NCI-H69 (cell line): ENCODE results near the gene CRABP2.

Source experiments
- DNase-seq: peaks from one replicate; lab custom pipeline; 2025; lab: John Stamatoyannopoulos, UW

Gene CRABP2

DNA sequence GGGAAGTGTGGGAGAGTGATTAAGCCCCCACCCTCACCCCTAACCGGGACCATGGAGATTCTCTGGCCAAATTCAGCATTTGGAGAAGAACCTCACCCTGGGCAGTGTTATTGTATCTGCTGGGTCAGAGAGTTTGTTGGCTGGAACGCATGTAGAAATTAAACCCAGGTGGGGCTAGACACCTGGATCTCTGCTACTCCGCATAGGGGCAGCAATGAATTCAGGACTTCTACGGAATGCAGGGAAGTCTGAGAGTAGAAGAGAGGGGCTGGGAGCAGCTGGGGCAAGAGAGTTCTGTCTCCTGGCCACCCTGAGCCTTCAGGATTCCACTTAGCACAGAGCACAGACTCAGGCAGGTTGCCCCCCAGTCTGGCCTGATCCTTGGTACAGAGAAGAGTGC is 3.6 kb upstream of the CRABP2 start:
- no peak for DNase-seq

DNA sequence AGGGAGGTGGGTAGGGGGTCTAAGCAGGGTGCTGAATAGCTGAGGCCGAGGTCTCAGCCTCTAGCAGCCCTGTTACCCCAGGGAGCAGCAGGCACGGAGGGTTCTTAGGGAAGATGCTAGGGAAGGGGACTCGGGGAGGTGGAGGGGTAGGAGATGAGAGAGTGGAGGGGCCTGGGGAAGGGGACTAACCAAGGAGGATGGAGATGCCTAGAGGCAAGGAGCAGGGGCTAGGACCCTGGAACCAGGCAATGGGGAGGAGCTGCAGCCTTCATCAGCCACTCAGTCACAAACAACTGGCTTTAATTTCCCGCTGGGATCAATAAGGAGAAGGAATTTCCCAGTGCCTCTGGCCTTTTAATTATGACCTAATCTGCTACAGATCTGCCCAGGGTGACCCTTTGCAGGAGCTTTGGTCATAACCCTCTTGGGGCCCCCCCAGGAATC is 2.9 kb upstream of the CRABP2 start:
- no peak for DNase-seq

DNA sequence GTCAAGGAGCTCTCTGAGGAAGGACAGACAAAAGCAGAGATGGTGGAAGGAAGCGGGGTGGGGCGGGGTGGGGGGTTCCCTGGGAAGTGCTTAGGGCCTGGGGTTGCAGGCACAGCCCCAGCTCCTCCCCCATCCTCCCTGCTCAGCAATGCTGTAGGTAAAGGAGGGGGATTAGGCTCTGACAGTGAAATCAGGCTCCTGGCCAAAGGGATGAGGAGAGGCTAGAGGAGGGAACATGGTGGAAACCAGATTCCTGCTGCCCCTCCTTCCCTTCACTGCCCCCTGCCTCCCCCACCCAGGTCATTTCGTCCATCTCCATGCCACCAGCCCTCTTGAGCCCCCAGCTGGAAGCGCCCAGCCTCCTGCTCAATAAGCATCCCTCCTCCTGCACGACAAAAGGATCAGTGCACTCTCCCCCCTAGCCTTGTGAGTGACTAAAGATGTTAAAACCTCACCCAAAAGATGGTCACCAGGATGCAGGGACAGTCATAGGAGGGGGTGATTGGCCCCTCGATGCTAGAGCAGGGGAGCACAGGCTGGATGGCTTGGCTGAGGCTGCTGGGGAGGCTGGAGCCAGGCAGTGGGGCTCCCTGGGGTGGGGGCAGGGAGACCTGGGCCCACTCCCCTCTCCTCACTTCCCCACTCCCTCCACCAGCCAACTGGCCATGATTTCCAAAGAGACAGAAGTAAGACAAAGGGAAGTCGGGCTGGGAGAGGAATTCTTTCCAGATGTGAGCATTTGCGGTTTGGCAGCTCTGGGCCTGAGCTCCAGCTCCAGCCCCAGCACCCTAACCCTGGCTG is 2.2 kb upstream of the CRABP2 start:
- DNase-seq: no peak

DNA sequence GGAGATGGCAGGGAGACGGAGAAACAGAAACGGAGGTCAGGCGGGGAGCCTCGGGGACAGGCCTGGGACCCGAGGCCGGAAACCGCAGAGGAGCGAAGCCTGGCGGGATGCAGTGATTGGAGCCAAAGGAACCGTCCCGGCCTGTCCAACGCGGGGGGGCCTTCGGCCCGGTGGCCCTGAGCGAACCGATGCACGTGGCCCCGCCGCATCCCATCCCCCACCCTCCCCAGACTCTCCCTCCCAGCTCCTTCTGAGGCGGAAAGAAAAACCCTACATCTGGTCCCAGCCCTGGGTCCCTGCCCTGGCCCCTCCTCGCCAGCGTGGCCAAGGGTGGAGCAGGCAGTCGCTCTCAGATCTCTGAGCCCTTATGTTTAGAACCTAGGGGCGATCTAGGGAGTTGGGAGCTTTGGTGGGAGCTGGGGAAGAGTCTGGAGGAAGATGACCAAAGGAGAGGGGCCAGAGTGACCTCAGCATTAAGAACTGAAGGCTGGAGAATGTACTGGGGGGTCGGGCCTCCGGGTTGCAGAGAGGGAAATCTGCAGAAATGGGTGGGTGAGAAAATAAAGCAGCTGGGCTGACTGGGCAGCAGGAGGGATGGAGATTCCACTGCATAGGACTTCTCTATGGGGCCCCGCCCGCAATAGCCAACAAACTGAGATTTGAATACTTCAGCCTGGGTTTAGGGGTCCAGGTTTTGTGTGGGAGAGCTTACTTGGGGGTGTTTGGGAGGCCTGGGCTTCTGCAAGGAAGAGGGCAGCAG is 1.5 kb upstream of the CRABP2 start:
- peak; percentile 32 for DNase-seq

DNA sequence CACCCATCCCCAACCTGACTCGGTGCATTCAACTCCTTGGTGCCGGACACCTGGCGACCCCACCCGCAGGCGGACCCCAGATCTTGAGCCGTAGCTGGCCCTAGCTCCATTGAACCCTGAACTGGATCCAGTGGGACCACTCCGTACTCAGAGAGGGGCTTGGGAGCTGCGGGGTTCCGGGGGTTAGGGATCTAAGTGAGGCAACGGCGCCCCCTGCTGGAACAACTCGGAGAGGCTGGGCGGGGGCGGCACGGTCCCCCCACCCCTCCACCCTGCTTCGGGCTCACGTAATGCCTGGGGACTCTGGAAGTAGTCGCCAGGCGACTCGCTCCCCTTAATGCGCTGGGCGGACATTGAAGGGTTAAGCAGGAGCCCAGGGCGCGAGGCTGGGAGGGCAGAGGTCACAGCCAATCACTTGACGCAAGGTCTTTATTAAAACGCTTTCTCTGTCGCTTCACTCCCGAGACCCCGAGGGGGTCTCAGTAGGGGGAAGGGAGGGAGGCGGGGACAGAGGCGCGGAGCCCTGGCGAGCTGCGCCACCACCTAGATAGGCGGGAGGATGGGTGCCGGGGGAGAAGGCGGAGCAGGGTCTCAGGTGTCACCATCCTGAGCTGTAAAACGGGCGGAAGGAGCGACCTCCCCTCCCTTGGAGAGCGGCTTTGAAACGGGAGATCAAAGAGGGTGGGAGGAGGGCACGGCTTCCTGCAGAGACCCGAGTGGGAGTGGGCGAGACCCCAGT is 704 bp upstream of the CRABP2 start:
- DNase-seq: peak; percentile 78

DNA sequence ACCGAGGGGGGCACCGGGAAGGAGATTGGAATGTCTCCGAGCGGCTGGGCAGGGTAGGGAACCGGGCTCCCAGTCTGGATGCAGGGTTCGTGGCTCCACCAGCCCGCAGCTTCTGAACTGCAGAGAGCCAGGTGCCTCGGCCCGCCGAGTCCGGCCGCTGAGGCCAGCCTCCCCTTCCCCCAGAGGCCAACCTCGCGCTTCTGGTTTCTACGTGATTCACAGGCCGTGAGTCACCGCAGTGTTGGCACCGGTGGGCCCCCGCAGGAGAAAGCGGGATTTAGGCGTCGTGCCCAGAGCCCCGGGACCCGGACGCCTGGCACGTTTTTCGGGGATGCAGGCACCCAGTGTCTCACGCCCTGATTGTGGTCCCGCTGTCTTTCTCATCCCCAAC is 458 bp downstream of the CRABP2 start:
- peak; percentile 54 for DNase-seq

DNA sequence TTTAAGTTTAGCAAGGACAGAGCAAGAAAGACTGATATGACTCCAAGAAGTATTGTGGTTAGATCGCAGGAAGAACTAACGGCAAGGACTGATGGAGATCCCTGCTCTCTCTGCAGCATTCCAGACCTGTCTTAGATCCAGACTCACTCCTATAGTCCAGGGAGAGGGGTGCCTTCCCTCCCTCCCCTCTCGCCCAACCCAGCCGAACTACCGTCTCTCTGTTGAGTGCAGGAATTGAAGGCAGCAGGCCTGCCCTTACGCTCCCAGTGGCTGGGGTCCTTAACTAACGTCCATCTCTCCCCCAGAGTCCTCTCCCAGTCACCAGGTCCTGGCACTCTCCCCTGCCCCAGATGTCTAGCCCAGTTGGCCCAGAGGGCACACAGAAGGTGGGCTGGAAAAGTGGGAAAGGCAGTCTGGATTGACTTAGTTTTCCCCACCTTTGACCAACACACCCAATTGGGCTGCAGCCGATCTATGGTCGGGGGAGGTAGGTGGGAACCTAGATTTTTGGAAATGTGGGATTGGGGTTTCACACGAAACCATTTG is 1.1 kb downstream of the CRABP2 start:
- no peak for DNase-seq

DNA sequence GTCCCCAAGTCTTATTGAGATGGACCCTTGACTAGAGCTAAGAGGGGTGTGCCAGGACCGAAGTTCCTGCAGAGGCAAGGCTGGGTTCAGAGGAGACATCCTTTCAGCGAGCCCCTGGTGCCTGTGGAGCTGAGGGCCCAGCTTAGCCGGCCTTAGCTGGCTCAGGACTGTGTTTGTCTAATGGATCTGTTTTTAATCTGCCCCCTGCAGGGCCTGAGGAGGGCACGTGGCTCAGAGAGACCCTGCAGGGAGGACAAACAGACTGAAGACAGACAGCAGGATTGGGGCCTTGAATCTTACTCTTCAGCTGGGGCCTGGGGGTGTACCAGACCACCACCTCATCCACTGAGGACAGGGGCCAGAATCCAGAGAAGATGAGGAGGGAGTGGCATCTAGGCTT is 1.6 kb downstream of the CRABP2 start:
- peak; percentile 85 for DNase-seq

DNA sequence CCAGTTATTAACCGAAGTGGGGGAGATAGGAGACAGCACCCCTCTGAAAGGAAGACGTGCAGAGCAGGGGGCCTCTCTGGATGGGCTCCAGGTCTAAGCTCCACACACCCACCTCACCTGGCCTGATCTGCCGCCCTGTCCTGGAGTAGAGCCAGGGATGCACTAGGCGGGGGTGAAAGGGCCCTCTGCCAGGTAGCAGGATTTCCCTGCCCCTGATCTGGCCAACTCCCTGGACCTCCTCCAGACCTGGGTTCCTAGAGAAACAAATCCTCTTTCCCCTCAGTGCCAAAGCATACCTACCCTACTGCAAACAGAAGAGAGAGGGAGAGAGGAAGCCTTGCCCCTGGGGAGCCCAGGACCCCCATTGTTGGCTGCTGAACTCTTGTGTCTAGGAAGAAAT is 2.0 kb downstream of the CRABP2 start:
- peak; percentile 52 for DNase-seq

DNA sequence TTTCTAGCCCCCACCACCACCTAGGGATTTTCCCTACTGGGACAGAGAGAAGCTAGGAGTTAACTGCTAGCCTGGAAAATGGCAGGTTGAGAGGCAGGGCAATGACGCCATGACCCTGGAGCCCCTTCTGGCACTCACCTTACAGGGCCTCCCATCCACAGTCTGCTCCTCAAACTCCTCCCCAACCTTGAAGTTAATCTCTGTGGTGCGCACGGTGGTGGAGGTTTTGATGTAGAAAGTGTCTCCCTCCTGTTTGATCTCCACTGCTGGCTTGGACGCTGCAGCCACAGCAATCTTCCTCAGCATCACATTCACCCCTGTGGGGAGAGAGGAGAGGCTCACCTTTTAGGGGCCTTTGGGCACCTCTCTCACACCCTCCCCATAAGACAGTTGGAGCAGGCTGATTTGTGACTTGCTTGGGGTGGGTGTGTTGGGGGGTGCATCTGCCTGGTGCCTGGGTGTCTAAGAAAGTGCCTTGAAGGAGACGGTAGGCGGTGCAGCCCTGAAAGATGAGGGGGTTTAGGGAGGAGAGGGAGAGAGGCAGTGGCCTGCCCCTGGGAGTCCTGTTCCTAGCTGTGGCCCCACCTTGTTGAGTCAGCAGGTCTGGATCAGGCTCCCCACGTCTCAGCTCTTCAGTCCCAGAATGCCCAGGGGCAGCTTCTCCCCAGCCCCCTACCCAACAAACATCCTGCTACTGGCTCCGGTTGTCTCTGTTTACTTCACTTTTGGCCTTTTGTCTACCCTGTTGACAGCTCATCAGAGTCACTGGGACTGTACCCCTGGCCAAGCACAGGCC is 4.4 kb downstream of the CRABP2 start:
- DNase-seq: no peak

DNA sequence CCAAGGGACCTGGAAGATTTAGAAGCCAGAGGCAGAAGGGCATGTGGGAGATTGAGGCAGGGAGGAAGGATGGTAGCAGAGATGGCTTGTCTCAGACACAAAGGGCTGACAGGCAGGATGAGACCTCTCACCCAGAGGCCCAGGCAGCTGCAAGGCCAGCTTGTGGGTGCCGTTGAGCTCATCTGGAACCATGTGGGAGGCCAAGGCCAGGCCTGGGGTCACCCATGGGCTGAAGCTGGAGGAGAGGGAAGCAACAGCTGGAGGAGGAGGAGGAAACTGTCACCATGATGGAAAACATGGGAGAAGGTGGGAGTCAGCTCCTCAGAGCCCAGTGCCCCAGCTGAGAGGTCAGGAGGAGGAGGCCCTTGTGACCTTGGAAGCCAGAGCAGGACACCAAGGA is 6.4 kb downstream of the CRABP2 start:
- DNase-seq: no peak

DNA sequence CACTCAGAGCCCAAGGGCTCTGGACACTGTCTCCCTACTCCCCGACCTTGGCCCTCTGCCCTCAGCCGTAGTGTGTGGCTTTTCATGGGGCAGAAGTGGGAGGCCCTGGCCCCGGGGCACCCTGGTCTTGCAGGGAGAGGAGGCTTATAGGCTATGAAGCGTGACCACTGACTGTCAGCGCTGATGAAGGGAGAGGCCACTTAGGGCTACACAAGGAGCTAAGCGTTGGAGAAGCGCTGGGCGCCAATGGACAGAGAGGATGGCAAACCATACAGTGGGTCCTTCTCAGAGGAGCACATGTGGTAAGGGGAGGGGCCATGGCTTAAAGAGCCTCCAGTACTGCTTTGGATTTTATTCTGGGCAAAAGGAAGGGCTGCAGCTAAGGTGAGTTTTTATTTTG is 7.9 kb downstream of the CRABP2 start:
- DNase-seq: peak; percentile 55

DNA sequence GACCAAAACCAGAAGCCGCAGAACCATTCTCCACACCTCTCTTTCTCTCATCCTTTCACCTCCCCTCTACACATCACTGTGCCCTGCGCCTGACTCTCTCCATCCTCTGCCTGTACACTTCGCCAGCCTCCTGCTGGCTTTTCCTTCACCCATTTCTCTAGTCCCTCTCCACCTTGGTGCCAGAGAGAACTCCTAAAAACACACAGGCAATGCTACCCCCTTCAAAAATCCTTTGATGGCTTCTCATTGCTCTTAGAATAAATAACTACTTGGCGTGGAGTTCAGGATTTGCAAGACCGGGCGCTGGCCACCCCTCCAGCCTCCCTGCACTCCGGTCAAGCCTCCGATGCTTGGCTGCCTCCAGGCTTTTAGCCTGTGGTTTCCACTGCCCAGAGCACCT is 8.6 kb downstream of the CRABP2 start:
- no peak for DNase-seq

DNA sequence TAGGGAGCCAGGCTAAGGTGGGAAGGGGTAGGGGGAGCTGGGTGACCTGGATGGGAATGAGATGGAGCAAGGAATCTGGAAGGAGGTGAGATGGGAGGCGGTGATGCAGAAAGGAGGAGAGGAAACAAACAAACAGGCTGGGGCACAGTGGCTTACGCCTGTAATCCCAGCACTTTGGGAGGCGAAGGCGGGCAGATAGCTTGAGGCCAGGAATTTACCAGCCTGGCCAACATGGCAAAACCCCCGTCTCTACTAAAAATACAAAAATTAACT is 10.8 kb downstream of the CRABP2 start:
- DNase-seq: no peak

DNA sequence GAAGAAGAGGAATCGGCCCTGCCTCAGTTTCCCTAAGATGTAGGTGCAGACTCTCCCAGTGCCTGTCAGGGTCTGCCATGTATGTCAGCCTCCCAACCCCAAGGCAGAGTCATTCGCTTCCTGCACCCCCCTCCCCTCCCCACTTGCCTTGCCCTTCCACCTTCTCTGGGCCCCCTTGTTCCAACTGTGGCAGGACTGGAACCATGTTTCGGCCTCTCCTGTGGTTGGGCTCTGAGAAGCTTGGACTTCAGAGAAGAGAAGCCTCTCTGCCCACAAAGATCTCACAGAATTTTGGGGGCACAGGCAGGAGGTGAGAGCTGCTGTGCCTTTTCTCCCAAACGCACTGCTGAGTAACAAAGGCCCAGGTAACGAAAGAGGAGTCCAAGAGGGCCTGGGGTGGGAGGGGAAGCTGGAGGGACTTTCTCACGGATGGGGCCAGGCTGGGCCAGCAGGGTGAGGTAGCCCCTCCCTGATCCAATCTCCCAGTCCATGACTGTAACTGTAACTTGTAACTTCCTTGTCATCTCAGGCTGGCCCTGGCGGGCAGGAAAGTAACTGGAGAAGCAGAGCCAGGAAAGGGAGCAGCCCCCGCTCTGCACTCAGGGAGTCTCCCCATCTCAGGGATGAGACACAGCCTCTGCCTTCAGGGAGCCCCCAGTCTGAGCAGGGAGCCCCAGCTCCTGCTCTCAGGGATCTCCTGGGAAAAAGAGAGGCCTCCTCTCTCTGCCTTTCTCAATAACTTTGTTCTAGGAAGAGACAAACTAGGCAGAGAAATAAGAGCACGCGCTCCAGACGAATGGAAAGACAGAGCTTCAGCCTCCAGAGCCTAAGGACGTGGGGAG is 11.3 kb downstream of the CRABP2 start:
- peak; percentile 19 for DNase-seq

DNA sequence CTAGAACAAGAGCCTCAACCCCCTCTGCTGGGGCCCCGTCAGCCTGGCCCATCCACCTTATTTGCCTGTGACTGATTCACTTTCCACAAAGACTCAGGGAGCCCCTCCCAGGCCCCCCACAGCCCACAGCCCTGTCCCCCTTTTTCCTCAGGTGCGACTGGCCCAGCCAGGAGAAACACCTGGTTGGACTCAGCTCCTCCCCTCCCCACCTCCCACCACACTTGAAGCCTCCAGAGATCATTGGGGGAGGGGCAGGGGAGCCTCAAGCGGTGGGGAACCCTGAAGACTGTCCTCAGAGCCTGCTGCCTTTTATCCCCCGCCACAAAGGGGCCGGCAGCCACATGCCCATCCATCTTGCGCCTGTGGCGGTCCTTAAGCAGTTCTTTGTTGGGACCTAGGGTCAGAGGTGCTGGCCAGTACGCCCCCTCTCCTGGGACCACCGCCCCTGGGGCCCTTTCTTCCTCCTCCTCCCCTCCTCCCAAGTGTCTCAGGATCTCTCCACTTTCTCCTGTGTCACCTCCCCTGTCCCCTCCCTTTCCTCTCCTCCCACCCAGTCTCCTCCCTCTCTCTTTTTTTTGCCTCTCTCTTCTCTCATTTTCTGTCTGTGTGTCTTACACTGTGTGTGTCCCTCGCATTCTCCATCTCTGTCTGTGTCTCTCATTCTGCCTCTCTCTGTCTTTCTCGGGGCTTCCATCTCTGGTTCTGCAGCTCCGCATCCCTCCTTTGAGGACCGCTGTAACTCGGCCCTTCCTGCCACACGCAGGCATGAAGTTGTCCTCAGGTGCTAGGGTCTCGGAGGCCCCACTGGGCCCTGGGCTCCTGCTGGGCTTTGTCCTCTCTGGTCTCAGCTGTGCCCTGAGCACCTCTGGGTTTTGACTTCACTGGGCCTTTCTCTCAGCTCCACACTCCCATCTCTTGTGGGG is 12.2 kb downstream of the CRABP2 start:
- DNase-seq: peak; percentile 89

DNA sequence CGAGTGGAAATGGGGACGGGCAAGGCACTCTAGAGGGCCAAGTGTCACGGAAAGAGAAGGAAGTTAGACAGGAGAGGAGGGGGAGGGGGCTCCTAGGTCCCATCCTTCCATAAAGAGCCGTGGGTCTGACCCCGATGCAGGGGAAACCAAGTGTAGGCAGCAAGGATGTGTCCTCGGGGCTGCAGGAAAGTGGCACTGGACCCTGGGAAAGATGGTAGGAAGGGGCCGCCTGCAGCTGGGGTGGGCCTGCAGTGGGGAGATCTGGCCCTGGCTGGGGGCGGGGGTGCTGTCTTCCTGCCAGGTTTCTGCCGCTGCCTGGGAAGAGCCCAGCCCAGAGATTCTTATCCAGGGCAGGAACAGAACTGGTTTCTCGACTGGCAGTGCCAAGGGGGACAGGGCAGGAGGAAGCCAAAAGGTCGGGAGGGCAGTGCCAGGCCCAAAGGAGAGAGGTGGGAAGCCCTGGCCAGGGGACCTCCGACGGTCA is 12.9 kb downstream of the CRABP2 start:
- no peak for DNase-seq

DNA sequence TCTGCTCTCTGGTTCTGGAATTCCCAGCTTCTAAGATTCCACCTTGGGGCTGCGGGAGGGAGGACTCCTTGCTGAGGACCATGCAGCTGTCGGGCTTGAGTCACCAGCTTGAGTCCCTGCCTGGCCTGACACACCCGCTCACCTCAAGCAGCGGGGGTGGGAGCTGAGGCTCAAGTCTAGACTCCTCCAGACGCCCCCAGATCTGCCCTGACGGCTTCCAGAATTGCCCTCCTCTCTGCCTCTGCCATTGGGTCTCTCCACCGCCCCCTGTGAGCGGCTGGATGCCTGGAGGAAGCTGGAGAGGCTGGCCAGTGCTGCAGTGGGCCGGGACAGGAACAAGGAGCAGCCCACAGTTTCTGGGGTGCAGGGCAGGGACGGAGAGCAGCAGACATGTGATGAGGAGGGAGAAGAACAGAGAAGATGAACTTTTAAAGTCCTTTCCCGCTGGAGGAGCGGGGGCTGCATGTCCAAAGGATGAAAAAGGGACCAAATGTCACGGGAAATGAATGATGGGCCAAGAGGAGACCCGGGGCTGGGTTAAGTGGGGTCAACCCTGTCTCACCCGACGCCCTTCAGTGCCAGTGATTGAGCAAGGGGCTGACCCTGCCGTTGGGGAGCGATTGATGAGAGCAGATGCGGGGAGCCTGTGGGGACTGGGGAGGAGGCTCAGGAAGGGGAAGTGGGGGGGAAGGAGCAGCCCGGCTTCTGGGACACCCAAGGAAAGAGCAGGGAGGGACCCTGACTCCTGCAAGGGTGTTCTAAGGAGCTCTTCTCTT is 13.5 kb downstream of the CRABP2 start:
- peak; percentile 25 for DNase-seq

DNA sequence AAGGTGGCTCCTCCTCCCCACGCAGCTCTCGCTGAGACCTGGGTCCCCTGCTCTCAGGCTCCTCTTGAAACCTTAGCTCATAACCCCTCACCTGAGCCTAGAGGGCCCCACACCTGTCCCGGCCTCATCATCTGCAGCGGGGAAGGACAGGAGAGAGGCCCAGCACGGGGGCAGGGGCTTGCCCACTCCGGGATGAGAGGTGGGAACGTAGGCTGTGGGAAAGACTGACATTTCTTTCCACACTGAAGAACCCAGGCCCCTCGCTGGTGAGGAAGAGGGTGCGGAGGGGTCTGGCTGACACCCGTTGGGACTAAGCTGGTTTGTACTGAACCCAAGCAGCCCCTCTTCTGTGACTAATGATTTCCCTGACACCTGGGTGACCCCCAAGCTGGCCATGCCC is 14.2 kb downstream of the CRABP2 start:
- no peak for DNase-seq
